Osteoblast (primary cell): ENCODE measurements around the gene USP10. TPM values are rescaled to one million over a fixed set of nuclear protein-coding genes. Genes with fewer than 3 reads are reported as not detected.

Source experiments
- DNase-seq: peaks from one replicate; pipeline ENCODE4 v3.0.0; 2011; ENCODE audit warnings: low spot score, mixed read lengths; ENCODE audit not compliant: insufficient read length; ENCODE audit errors: missing footprints
- H2AFZ ChIP-seq: 2 replicates; pipeline ENCODE4 v1.6.0; 2011; ENCODE audit warnings: mild to moderate bottlenecking, low read length
- H3K27ac ChIP-seq: 2 replicates; pipeline ENCODE4 v1.5.1; 2011; ENCODE audit warnings: mild to moderate bottlenecking, low read depth, low read length, moderate library complexity
- H3K27me3 ChIP-seq: 2 replicates; pipeline ENCODE4 v1.6.0; 2012; ENCODE audit warnings: mild to moderate bottlenecking, control low read depth, inconsistent platforms, low read length, moderate library complexity; ENCODE audit not compliant: insufficient read depth
- H3K36me3 ChIP-seq: 2 replicates; pipeline ENCODE4 v1.5.1; 2011; ENCODE audit warnings: mild to moderate bottlenecking, low read length, control low read depth, moderate library complexity; ENCODE audit not compliant: insufficient read depth
- H3K4me1 ChIP-seq: 2 replicates; pipeline ENCODE4 v1.5.1; 2011; ENCODE audit warnings: mild to moderate bottlenecking, low read length, control low read depth, moderate library complexity; ENCODE audit not compliant: insufficient read depth
- H3K4me2 ChIP-seq: 2 replicates; pipeline ENCODE4 v1.6.0; 2011; ENCODE audit warnings: mild to moderate bottlenecking, low read length; ENCODE audit not compliant: insufficient read depth
- H3K4me3 ChIP-seq: fragments of 200-600 bp; sonication (generic); 3 replicates; pipeline ENCODE4 v1.5.1; 2012; ENCODE audit warnings: mild to moderate bottlenecking, low read length, inconsistent platforms; ENCODE audit not compliant: insufficient read depth
- H3K79me2 ChIP-seq: 2 replicates; pipeline ENCODE4 v1.6.0; 2012; ENCODE audit warnings: mild to moderate bottlenecking, low read length, control low read depth, inconsistent platforms; ENCODE audit not compliant: insufficient read depth
- H3K9me3 ChIP-seq: 2 replicates; pipeline ENCODE4 v1.5.1; 2011; ENCODE audit warnings: low read depth, low read length, control low read depth
- H4K20me1 ChIP-seq: 2 replicates; pipeline ENCODE4 v1.6.0; 2012; ENCODE audit warnings: mild to moderate bottlenecking, low read length, control low read depth; ENCODE audit not compliant: insufficient read depth
- total RNA-seq: library from RNA; depleted of rRNA; stranded (reverse); fragments of >200 nt; gene quantifications from 2 replicates; pipeline ENCODE4 v1.2.3, GENCODE V29; 2012
- TF ChIP-seq, protein P1 (sequence below): IDR thresholded peaks from 2 replicates; pipeline ENCODE4 v1.5.1; 2011; ENCODE audit warnings: mild to moderate bottlenecking, low read depth, low read length, moderate library complexity; ENCODE audit errors: extremely low read depth

The USP10 gene
- total RNA-seq, 1 donor, result 43.1 TPM

- TF ChIP-seq, protein P1, sequence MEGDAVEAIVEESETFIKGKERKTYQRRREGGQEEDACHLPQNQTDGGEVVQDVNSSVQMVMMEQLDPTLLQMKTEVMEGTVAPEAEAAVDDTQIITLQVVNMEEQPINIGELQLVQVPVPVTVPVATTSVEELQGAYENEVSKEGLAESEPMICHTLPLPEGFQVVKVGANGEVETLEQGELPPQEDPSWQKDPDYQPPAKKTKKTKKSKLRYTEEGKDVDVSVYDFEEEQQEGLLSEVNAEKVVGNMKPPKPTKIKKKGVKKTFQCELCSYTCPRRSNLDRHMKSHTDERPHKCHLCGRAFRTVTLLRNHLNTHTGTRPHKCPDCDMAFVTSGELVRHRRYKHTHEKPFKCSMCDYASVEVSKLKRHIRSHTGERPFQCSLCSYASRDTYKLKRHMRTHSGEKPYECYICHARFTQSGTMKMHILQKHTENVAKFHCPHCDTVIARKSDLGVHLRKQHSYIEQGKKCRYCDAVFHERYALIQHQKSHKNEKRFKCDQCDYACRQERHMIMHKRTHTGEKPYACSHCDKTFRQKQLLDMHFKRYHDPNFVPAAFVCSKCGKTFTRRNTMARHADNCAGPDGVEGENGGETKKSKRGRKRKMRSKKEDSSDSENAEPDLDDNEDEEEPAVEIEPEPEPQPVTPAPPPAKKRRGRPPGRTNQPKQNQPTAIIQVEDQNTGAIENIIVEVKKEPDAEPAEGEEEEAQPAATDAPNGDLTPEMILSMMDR, result no peak
- Histone ChIP-seq H3K27me3 (no peaks in the 10 kb centered on the region), H3K4me2 (no peak overlapping the region), H4K20me1 (no peaks in the 10 kb centered on the region), H3K79me2 (peaks cover 79% of the 10 kb centered on the region), H2AFZ (no peak overlapping the region), H3K36me3 (peaks cover 45% of the 10 kb centered on the region), H3K9me3 (no peaks in the 10 kb centered on the region), H3K27ac (no peak overlapping the region), H3K4me3 (no peak overlapping the region), H3K4me1 (no peaks in the 10 kb centered on the region)
- no peak for DNase-seq
Observed at GRCh38 chr16:84759906-84760305, 60.1 kb downstream of the USP10 start.

- H3K79me2 ChIP-seq, result peaks cover 66% of the 10 kb centered on the region
- H3K27me3 ChIP-seq, result no peaks in the 10 kb centered on the region
- H4K20me1 ChIP-seq, result no peaks in the 10 kb centered on the region
- H3K9me3 ChIP-seq, result no peaks in the 10 kb centered on the region
- peak overlapping the region; percentile 49 for H3K27ac ChIP-seq
- H3K36me3 ChIP-seq, result peaks cover 63% of the 10 kb centered on the region
- H2AFZ ChIP-seq, result no peak overlapping the region
- no peak for DNase-seq
- H3K4me3 ChIP-seq, result no peak overlapping the region
- no peaks in the 10 kb centered on the region for H3K4me1 ChIP-seq
- TF ChIP-seq, protein P1, result no peak
- H3K4me2 ChIP-seq, result no peak overlapping the region
Observed at GRCh38 chr16:84761448-84762368, 61.9 kb downstream of the USP10 start.

DNA sequence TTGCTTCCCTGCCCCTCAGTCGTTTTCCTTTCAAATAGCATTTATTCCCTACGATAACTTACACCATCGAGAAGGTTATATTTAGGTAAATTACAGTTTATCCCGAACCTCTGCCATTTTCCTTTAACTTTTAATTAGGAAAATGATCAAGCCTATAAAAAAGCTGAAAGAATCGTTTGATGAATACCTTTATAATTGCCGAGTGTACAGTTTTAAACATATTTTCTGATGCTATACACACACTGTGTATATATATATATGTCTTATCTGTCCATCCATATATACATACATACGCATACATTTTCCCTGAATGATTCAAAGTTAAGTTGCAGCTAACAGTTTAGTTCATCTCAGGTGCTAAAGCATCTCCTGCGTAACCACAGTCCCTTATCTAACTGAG, 63.4 kb downstream of the USP10 start:
- no peak for DNase-seq
- H3K27ac ChIP-seq, result no peak overlapping the region
- TF ChIP-seq, protein P1, result no peak
- H3K27me3 ChIP-seq, result no peaks in the 10 kb centered on the region
- H3K9me3 ChIP-seq, result no peaks in the 10 kb centered on the region
- no peaks in the 10 kb centered on the region for H3K4me1 ChIP-seq
- no peaks in the 10 kb centered on the region for H4K20me1 ChIP-seq
- H3K36me3 ChIP-seq, result peaks cover 73% of the 10 kb centered on the region
- no peak overlapping the region for H3K4me2 ChIP-seq
- H2AFZ ChIP-seq, result no peak overlapping the region
- H3K79me2 ChIP-seq, result peaks cover 56% of the 10 kb centered on the region
- H3K4me3 ChIP-seq, result no peak overlapping the region

DNA sequence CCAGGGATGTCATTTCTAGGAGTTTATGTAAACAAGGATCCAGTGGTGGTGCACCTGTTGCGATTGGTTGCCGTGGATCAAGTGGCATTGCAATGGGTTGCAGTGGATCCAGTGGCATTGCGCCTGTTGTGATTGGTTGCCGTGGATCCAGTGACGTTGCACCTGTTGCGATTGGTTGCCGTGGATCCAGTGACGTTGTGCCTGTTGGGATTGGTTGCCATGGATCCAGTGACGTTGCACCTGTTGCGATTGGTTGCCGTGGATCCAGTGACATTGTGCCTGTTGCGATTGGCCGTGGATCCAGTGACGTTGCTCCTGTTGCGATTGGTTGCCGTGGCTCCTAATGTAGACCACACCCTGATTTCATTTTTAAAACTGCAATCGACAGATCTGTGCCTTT, 63.8 kb downstream of the USP10 start:
- Histone ChIP-seq H3K27ac (no peak overlapping the region), H3K9me3 (no peaks in the 10 kb centered on the region), H3K4me3 (no peak overlapping the region), H3K36me3 (peaks cover 75% of the 10 kb centered on the region), H4K20me1 (no peaks in the 10 kb centered on the region), H3K4me2 (no peak overlapping the region), H2AFZ (no peak overlapping the region), H3K4me1 (no peaks in the 10 kb centered on the region), H3K79me2 (peaks cover 52% of the 10 kb centered on the region), H3K27me3 (no peaks in the 10 kb centered on the region)
- no peak for DNase-seq
- TF ChIP-seq, protein P1, result no peak
